HEK293 (cell line): ENCODE data around the gene RASD1.

Source experiments
- CTCF ChIA-PET: fragments of 350-600 bp; formaldehyde crosslinking; extraction: SDS; loops from one replicate; lab custom pipeline; 2021; ENCODE audit warnings: antibody characterized with exemption; lab: Yijun Ruan, JAX
- POLR2A ChIA-PET: fragments of 300-600 bp; formaldehyde crosslinking; extraction: SDS; loops from one replicate; lab custom pipeline; 2020; ENCODE audit warnings: antibody characterized with exemption, inconsistent platforms; lab: Yijun Ruan, JAX
- H3K27ac ChIP-seq: fragments of 200-500 bp; sonication (Bioruptor generic); 2 replicates; pipeline ENCODE4 v1.5.1; 2014; ENCODE audit warnings: low read depth, low read length, control low read depth, inconsistent platforms; ENCODE audit errors: extremely low read depth
- H3K36me3 ChIP-seq, 2 experiments: fragments of 200-500 bp in 1 of 2; sonication (Bioruptor generic) in 1 of 2; 1 replicate in 1 of 2; 2 replicates in 1 of 2; pipeline ENCODE4 v1.5.1; 2014 to 2017; ENCODE audit warnings: inconsistent platforms in 2 of 2, low read length in 2 of 2; ENCODE audit not compliant: control insufficient read depth in 2 of 2, insufficient read depth in 1 of 2
- H3K4me1 ChIP-seq: fragments of 200-500 bp; sonication (Bioruptor generic); 2 replicates; pipeline ENCODE4 v1.5.1; 2014; ENCODE audit warnings: mild to moderate bottlenecking, low read length, inconsistent platforms; ENCODE audit not compliant: control insufficient read depth, insufficient read depth
- H3K4me3 ChIP-seq: 2 replicates; pipeline ENCODE4 v1.5.1; 2011; ENCODE audit warnings: low read depth, mild to moderate bottlenecking, control low read depth, low read length, moderate library complexity
- H3K9me3 ChIP-seq: fragments of 200-500 bp; sonication (Bioruptor generic); 2 replicates; pipeline ENCODE4 v1.5.1; 2014; ENCODE audit warnings: low read depth, low read length, inconsistent platforms; ENCODE audit not compliant: control insufficient read depth, insufficient read depth
- HOXA7 ChIP-seq: sonication (generic); formaldehyde crosslinking; IDR thresholded peaks from 2 replicates; pipeline ENCODE4 v1.8.1; 2022; ENCODE audit warnings: missing genetic modification reagents, borderline replicate concordance
- HOXC10 ChIP-seq: sonication (generic); formaldehyde crosslinking; IDR thresholded peaks from 2 replicates; pipeline ENCODE4 v1.8.1; 2023; ENCODE audit warnings: mild to moderate bottlenecking, missing genetic modification reagents
- KLF9 ChIP-seq: fragments of 450-650 bp; formaldehyde crosslinking; IDR thresholded peaks from 2 replicates; pipeline ENCODE4 v1.5.1; 2016; ENCODE audit warnings: missing biosample characterization, missing genetic modification characterization, low read depth
- SP7 ChIP-seq: fragments of 450-650 bp; formaldehyde crosslinking; IDR thresholded peaks from 2 replicates; pipeline ENCODE4 v1.5.1; 2016; ENCODE audit warnings: missing biosample characterization, missing genetic modification characterization
- ZBTB48 ChIP-seq: fragments of 450-650 bp; formaldehyde crosslinking; IDR thresholded peaks from 2 replicates; pipeline ENCODE4 v1.5.1; 2016; ENCODE audit warnings: missing biosample characterization, missing genetic modification characterization
- ZNF184 ChIP-seq: fragments of 450-650 bp; IDR thresholded peaks from 2 replicates; pipeline ENCODE4 v1.5.1; 2018; ENCODE audit warnings: missing biosample characterization, mild to moderate bottlenecking, missing genetic modification characterization
- ZNF2 ChIP-seq: fragments of 450-650 bp; formaldehyde crosslinking; IDR thresholded peaks from 2 replicates; pipeline ENCODE4 v1.5.1; 2016; ENCODE audit warnings: missing biosample characterization, missing genetic modification characterization
- ZNF292 ChIP-seq: fragments of 450-650 bp; formaldehyde crosslinking; IDR thresholded peaks from 2 replicates; pipeline ENCODE4 v1.5.1; 2016; ENCODE audit warnings: low read depth, missing biosample characterization, missing genetic modification characterization, borderline replicate concordance
- ZNF354C ChIP-seq: fragments of 450-650 bp; formaldehyde crosslinking; IDR thresholded peaks from 2 replicates; pipeline ENCODE4 v1.5.1; 2016; ENCODE audit warnings: missing biosample characterization, missing genetic modification characterization, low read depth, borderline replicate concordance
- ZNF391 ChIP-seq: fragments of 450-650 bp; formaldehyde crosslinking; IDR thresholded peaks from 2 replicates; pipeline ENCODE4 v1.5.1; 2016; ENCODE audit warnings: low read depth, missing biosample characterization, missing genetic modification characterization, borderline replicate concordance
- ZNF426 ChIP-seq: fragments of 450-650 bp; formaldehyde crosslinking; IDR thresholded peaks from 2 replicates; pipeline ENCODE4 v1.5.1; 2017; ENCODE audit warnings: missing biosample characterization, missing genetic modification characterization, mild to moderate bottlenecking, inconsistent platforms, moderate library complexity
- ZNF529 ChIP-seq: fragments of 450-650 bp; formaldehyde crosslinking; IDR thresholded peaks from 2 replicates; pipeline ENCODE4 v1.5.1; 2017; ENCODE audit warnings: missing genetic modification characterization, missing biosample characterization; ENCODE audit not compliant: insufficient replicate concordance
- ZNF544 ChIP-seq: fragments of 450-650 bp; formaldehyde crosslinking; IDR thresholded peaks from 2 replicates; pipeline ENCODE4 v1.5.0; 2017; ENCODE audit warnings: missing biosample characterization, missing genetic modification characterization
- ZNF626 ChIP-seq: fragments of 450-650 bp; sonication (Bioruptor Pico); formaldehyde crosslinking; IDR thresholded peaks from 2 replicates; pipeline ENCODE4 v1.5.1; 2018; ENCODE audit warnings: missing biosample characterization, missing genetic modification characterization, inconsistent platforms
- ZNF660 ChIP-seq: fragments of 450-650 bp; IDR thresholded peaks from 2 replicates; pipeline ENCODE4 v1.5.1; 2018; ENCODE audit warnings: missing biosample characterization, mild to moderate bottlenecking, missing genetic modification characterization
- ZNF776 ChIP-seq: fragments of 450-650 bp; formaldehyde crosslinking; IDR thresholded peaks from 2 replicates; pipeline ENCODE4 v1.5.0; 2017; ENCODE audit warnings: missing biosample characterization, missing genetic modification characterization, borderline replicate concordance
- ZSCAN30 ChIP-seq: fragments of 450-650 bp; IDR thresholded peaks from 2 replicates; pipeline ENCODE4 v1.5.1; 2018; ENCODE audit warnings: missing biosample characterization, mild to moderate bottlenecking, missing genetic modification characterization, moderate library complexity
- TF ChIP-seq, protein P1 (sequence below): fragments of 450-650 bp; formaldehyde crosslinking; IDR thresholded peaks from 2 replicates; pipeline ENCODE4 v1.5.1; 2016; ENCODE audit warnings: missing biosample characterization, missing genetic modification characterization
- TF ChIP-seq, protein P2 (sequence below): fragments of 450-650 bp; IDR thresholded peaks from 2 replicates; pipeline ENCODE4 v1.5.1; 2018; ENCODE audit warnings: missing biosample characterization, mild to moderate bottlenecking, missing genetic modification characterization
- TF ChIP-seq, protein P3 (sequence below): fragments of 450-650 bp; formaldehyde crosslinking; IDR thresholded peaks from 2 replicates; pipeline ENCODE4 v1.5.1; 2016; ENCODE audit warnings: missing biosample characterization, missing genetic modification characterization
- TF ChIP-seq, protein P4 (sequence below): fragments of 450-650 bp; formaldehyde crosslinking; IDR thresholded peaks from 2 replicates; pipeline ENCODE4 v1.5.1; 2016; ENCODE audit warnings: missing biosample characterization, missing genetic modification characterization

RASD1 gene

DNA sequence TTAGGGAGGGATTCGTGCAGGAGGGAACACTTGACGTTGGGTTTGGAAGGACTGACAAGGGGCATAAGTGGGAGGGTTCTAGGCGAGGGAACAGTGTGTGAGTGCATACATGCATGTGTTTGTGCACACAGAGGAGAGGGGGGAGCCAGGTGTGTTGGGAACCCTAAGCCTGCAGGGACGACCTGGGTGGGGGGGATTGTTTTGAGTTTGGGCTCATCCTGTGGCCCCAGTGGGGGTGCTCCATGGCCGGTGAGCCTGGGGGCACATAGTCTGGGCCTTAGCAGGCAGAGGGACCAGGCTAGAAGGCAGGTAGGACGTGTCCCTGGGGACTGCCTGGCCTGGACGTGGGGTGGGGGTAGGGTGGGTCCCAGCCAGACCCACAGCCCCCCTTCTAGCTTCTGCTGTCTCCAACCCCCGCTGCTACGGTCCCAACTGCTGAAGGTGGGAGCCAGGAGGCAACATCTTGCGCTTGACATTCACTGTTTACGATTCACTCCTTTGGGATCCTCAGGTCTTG is 11.9 kb upstream of the RASD1 start (continued):
- TF ChIP-seq, protein P1, sequence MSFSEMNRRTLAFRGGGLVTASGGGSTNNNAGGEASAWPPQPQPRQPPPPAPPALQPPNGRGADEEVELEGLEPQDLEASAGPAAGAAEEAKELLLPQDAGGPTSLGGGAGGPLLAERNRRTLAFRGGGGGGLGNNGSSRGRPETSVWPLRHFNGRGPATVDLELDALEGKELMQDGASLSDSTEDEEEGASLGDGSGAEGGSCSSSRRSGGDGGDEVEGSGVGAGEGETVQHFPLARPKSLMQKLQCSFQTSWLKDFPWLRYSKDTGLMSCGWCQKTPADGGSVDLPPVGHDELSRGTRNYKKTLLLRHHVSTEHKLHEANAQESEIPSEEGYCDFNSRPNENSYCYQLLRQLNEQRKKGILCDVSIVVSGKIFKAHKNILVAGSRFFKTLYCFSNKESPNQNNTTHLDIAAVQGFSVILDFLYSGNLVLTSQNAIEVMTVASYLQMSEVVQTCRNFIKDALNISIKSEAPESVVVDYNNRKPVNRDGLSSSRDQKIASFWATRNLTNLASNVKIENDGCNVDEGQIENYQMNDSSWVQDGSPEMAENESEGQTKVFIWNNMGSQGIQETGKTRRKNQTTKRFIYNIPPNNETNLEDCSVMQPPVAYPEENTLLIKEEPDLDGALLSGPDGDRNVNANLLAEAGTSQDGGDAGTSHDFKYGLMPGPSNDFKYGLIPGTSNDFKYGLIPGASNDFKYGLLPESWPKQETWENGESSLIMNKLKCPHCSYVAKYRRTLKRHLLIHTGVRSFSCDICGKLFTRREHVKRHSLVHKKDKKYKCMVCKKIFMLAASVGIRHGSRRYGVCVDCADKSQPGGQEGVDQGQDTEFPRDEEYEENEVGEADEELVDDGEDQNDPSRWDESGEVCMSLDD (tag by site-specific recombination): no peak
- no peak for TF ChIP-seq ZNF544 (tag by site-specific recombination)
- TF ChIP-seq, protein P2, sequence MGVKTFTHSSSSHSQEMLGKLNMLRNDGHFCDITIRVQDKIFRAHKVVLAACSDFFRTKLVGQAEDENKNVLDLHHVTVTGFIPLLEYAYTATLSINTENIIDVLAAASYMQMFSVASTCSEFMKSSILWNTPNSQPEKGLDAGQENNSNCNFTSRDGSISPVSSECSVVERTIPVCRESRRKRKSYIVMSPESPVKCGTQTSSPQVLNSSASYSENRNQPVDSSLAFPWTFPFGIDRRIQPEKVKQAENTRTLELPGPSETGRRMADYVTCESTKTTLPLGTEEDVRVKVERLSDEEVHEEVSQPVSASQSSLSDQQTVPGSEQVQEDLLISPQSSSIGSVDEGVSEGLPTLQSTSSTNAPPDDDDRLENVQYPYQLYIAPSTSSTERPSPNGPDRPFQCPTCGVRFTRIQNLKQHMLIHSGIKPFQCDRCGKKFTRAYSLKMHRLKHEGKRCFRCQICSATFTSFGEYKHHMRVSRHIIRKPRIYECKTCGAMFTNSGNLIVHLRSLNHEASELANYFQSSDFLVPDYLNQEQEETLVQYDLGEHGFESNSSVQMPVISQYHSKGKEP (tag by site-specific recombination): no peak
- no peak for TF ChIP-seq HOXC10 (CRISPR knock-in tag)
- TF ChIP-seq ZNF776 (tag by site-specific recombination): no peak

- TF ChIP-seq ZNF426 (tag by site-specific recombination): no peak
- TF ChIP-seq, protein P3, sequence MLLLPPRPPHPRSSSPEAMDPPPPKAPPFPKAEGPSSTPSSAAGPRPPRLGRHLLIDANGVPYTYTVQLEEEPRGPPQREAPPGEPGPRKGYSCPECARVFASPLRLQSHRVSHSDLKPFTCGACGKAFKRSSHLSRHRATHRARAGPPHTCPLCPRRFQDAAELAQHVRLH (tag by site-specific recombination): no peak
- TF ChIP-seq ZBTB48 (tag by site-specific recombination): no peak
- no peak for TF ChIP-seq ZNF626 (tag by site-specific recombination)
- TF ChIP-seq SP7 (tag by site-specific recombination): no peak
- TF ChIP-seq, all 188 proteins: peak for 0
- no peaks in the 10 kb centered on the region for H3K9me3 ChIP-seq
- ChIA-PET CTCF (interaction anchor here (0.7 to 1.6 kb wide), 3 partner anchors 16 to 516 kb away, joined by 3 to 5 read pairs (median 4); no protein-coding TSS in a partner anchor), POLR2A (interaction anchor here (1.0 kb wide), 1 partner anchor 11 kb away, joined by 3 read pairs; no protein-coding TSS in a partner anchor)
- no peaks in the 10 kb centered on the region for H3K36me3 ChIP-seq
- H3K27ac ChIP-seq: no peak overlapping the region
- no peaks in the 10 kb centered on the region for H3K4me1 ChIP-seq
- H3K4me3 ChIP-seq: no peak overlapping the region
These were observed 11.3 kb upstream of the RASD1 start for GRCh38 chr17:17507465-17508011.

GRCh38 chr17:17506893-17507464 is 10.8 kb upstream of the RASD1 start:
- ChIA-PET POLR2A (interaction anchor here (1.0 kb wide), 1 partner anchor 10 kb away, joined by 3 read pairs; no protein-coding TSS in a partner anchor), CTCF (interaction anchor here (0.7 to 1.0 kb wide), 2 partner anchors 61 to 517 kb away, joined by 3 to 4 read pairs; no protein-coding TSS in a partner anchor)
- Histone ChIP-seq H3K27ac (no peak overlapping the region), H3K4me1 (no peaks in the 10 kb centered on the region), H3K9me3 (no peaks in the 10 kb centered on the region), H3K36me3 (no peaks in the 10 kb centered on the region), H3K4me3 (no peak overlapping the region)
- TF ChIP-seq ZNF391 (tag by site-specific recombination) (no peak), ZNF184 (tag by site-specific recombination) (no peak), ZNF292 (tag by site-specific recombination) (no peak), ZNF529 (no peak), ZSCAN30 (tag by site-specific recombination) (no peak), ZNF2 (tag by site-specific recombination) (no peak), ZNF354C (tag by site-specific recombination) (no peak), KLF9 (tag by site-specific recombination) (no peak), ZNF660 (tag by site-specific recombination) (no peak), HOXA7 (CRISPR knock-in tag) (no peak)
- TF ChIP-seq, protein P4, sequence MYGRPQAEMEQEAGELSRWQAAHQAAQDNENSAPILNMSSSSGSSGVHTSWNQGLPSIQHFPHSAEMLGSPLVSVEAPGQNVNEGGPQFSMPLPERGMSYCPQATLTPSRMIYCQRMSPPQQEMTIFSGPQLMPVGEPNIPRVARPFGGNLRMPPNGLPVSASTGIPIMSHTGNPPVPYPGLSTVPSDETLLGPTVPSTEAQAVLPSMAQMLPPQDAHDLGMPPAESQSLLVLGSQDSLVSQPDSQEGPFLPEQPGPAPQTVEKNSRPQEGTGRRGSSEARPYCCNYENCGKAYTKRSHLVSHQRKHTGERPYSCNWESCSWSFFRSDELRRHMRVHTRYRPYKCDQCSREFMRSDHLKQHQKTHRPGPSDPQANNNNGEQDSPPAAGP (tag by site-specific recombination): no peak
- TF ChIP-seq, protein P2 (tag by site-specific recombination): no peak
